ENCODE measurements around the gene RPS6KA4.

Gene RPS6KA4

DNA sequence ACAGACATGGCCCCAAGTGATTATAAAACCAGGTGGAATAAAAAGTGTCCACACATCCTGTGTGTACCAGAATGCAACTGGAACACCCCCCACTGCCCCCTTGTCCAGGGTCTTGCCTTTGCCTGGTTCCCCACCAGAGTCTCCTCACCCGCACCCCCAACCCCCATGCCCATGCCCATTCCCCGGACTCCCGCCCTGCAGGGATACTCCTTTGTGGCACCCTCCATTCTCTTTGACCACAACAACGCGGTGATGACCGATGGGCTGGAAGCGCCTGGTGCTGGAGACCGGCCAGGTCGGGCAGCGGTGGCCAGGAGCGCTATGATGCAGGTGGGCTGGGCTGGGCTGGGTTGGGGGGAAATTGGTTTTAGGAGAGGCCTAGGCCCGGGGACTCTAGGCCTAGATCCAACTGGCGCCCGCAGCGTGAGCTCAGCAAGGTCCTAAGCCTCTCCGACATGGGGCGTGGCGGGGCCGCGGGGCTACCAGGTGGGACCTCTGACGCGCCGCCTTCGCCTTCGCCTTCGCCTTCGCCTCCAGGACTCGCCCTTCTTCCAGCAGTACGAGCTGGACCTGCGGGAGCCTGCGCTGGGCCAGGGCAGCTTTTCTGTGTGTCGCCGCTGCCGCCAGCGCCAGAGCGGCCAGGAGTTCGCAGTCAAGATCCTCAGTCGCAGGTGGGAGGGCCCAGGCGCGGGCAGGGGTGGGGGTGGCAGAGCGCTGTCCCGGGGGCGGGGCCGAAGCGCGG, 9.1 kb downstream of the RPS6KA4 start:
- DNase-seq (ENCODE audit: low read depth) = no peak

DNA sequence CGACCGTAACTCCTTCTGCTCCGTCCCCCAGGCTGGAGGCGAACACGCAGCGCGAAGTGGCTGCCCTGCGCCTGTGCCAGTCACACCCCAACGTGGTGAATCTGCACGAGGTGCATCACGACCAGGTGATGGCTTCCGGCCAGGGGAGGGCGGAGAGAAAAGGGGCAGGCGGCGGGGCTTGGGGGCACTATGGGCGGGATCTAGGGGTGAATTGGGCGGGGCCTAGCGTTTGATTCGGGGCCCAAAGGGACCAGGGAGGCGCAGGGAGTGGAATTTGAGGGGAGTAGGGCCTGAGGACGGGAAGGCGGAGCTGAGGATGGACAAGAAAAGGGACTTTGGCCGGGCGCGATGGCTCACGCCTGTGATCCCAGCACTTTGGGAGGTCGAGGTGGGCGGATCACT, 9.7 kb downstream of the RPS6KA4 start:
- DNase-seq (ENCODE audit: low read depth) = no peak

DNA sequence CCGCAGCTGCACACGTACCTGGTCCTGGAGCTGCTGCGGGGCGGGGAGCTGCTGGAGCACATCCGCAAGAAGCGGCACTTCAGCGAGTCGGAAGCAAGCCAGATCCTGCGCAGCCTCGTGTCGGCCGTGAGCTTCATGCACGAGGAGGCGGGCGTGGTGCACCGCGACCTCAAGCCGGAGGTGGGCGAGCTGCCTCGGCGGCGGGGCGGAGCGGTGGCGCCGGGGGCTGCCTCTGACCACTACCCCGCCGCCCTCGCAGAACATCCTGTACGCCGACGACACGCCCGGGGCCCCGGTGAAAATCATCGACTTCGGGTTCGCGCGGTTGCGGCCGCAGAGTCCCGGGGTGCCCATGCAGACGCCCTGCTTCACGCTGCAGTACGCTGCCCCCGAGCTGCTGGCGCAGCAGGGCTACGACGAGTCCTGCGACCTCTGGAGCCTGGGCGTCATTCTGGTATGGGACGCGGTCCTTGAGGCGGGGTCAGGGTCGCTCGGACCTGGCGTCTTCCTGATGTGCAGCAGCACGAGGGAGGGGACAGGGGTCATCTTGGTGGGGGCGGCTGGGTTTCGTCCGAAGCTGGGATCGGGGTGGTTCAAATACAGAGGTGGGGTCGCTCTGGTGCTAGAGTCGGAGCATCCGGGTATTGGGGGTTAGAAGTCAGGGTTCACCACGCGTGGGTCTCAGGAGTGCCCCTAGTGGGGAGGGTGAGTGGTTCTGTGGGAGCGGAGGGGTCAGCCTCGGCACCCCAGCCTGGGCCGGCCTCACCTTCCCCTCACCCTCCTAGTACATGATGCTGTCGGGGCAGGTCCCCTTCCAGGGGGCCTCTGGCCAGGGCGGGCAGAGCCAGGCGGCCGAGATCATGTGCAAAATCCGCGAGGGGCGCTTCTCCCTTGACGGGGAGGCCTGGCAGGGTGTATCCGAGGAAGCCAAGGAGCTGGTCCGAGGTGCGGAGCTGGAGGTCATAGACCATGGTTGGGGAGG, 10.8 kb downstream of the RPS6KA4 start:
- DNase-seq (ENCODE audit: low read depth) = no peak

DNA sequence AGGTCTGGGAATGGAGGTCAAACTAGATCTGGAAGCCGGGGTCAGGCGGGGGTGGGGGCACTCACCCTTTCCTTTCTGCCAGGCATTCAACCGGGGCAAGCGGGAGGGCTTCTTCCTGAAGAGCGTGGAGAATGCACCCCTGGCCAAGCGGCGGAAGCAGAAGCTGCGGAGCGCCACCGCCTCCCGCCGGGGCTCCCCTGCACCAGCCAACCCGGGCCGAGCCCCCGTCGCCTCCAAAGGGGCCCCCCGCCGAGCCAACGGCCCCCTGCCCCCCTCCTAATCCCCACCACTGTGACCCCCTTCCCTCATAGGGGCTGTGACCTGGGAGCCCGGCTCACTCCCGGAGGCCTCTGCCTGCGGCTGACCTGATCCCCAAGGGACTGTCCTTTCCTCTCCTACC, 12.2 kb downstream of the RPS6KA4 start:
- DNase-seq (ENCODE audit: low read depth) = no peak

DNA sequence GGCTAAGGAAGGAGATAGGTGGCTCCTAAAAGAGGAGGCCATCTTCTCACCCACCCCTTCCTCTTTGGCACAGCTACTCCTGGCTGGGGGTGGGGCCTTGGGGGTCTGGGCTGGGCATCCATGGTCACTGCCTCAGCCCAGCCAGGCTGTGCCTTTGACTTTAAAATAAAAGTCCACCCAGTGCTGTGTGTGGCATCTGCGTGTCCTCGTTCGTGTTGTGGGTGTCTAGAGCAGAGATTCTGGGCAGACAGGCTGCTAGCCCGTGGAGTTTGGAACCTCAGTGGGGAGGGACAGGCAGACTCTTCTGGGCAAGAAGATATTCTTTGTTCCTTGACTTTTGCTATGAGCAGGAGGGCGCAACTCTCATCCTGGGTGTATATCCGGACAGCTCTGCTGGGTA, 13.1 kb downstream of the RPS6KA4 start:
- no peak for DNase-seq (ENCODE audit: low read depth)

DNA sequence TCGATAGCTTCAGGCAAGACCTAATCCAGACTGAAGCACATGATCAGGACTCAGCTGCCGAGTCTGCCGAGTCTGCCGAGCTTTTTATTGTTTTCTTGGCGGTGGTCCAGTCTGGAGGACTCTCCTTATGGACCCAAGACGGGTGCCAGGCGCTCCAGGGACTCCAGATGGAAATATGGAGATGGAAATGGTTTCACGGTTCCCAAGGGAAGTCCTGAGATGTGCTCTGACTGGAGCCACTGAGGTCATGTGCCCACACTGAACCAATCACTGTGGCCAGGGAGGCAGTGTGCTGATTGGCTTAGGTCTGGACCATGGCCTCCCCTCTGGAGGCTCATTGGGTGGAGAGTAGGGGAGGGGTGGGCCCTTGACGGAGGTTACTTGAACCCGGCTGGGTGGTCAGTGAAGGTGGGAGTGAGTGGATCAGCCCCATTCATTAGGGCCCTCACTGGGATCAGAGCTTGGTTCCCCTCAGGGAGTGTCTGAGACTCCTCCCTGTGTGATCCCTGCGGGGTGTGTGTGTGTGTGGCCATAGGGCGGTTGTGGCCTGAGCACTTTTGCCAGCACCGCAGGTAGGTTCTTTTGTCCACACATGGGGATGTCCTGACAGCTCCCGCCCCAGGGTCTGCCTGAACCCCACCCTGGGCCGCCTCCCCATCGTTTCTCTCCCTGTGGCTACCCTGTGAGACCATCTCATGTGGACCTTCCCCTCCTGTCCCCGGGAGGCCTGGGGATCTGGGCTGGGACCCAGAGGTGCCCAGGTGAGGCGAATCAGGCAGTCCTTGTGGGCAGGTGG, 14.0 kb downstream of the RPS6KA4 start:
- DNase-seq (ENCODE audit: low read depth) = no peak

DNA sequence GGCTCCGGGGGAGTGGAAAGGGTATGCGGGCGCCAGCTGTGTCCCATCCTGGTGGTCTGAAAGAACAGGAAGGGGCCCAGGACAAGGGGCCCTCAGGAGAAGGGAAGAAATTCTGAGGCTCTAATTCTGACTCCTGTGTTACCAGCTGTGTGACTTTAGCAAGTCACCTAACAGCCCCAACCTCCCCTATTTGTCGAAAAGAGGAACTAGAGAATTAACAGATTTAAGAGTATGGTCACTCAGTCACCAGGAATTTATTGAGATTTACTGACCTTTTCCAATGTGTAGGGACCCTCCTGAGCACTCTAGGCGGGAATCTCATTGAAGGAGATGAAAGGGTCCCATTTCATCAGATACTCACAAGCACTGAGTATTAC, 14.6 kb downstream of the RPS6KA4 start:
- DNase-seq (ENCODE audit: low read depth) = no peak

DNA sequence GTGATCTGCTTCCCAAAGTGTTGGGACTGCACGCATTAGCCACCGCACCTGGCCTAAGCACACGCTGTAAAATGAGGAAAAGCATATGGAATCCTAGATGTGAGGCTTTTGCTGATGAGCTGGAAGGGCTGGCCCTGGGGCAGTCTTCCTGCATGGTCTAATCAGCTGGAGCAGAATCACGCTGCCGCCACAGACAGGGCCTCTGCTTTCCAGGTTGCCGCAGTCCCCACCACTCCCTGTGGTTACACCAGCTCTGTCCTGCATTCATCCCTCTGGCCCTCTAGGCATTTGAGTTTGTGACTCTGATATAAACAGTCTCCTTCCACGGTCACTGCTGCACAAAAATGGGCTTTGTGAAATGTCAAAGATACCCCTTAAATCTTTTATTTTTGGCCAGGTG, 17.1 kb downstream of the RPS6KA4 start:
- DNase-seq (ENCODE audit: low read depth) = no peak

DNA sequence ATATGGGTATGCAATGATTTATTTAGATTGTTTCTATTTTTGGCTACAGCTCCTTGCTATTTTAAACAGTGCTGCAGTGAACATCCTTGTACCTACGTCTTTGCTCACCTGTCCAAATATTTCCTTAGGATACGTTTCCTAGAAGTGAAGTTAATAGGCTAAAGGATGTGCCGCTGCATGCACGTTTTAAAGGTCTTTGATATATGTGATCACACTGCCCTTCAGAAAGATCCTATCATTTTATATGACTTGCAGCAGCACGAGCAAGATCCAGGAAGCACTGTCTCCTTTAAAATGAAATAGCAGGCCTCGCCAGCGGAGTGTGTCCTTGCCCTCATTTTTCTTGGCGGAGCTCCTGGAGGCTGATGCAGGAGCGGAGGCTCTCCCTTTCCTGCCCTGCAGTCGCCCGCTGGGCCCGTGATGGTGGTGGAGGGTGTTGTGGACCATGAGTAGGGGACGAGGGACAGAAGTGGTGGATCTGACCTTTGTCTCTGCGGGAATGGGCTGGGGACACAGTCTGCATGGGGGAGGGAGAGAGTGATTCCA, 19.4 kb downstream of the RPS6KA4 start:
- no peak for DNase-seq (ENCODE audit: low read depth)

DNA sequence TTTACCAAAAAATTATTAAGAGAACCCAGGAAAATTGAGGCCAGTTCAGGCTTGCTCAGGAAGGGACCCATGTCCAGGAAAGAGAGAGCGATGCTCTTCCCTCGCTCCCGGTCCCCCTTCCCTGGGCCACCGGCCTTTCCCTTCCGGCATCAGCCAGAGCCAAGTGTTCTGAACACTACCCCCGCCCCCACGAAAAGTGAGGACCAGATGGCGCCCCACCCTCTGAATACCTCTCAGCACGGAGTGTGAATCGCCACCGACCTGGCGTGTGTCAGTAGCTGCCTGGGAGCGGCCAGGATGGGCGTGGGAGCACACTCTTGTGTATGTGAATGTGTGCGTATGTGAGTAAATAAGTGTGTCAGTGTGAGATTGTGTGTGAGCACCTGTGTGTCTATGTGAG, 20.2 kb downstream of the RPS6KA4 start:
- no peak for DNase-seq (ENCODE audit: low read depth)

DNA sequence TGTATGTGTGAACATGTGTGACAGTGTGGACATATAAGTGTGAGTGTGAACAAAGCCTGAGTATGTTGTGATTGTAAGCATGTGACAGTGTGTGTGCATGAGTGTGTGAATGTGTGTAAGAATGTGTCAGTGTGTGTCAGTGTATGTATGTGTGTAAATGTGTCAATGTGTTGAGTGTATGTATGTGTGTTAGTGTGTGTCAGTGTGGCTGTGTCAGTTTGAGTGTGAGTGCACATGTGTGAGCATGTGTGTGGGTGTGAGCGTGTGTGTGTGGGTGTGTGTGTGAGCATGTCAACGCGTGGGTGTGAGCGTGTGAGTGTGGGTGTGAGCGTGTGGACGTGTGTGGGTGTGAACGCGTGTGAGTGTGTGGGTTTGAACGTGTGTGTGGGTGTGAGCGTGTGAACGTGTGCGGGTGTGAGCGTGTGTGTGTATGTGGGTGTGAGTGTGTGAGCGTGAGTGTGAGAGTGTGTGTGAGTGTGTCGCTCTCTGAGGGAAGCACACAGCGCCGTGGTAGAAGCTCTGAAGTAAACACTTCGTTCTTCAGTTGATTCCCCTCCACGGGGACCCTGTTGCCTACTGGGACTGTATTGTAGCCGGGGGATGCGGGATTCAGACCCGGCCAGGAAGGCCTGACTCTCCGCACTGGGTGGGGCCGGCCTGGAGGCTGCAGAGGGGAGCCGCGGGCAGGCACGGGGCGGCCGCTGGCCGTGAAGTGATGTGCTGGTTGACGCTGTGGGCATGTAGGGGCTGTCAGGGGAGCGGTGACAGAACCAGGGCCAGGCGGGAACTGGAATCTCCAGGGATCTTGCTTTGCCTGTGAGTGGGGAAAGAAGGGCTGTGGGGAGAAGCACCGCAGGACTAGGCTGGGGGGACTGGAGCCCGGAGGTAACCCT, 21.1 kb downstream of the RPS6KA4 start:
- no peak for DNase-seq (ENCODE audit: low read depth)

DNA sequence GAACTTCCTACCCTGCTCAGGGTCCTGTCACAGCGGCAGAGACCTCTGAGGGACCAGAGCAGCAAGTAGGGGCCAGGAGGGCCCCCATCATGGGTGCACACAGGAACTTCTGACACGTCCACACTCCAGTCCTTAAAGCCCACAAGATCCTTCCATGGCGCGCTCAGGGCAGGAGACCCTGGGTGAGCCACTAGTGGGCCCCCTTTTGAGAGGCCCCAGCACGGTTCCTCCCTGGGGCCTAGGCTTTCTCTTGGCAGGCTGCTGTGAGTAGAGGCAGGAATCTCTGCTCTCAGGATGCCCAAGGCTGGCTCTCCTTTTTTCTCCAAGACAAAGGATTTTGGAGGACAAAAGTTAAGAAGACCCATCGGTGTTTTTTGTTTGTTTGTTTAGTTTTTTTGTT, 22.4 kb downstream of the RPS6KA4 start:
- DNase-seq (ENCODE audit: low read depth) = no peak

DNA sequence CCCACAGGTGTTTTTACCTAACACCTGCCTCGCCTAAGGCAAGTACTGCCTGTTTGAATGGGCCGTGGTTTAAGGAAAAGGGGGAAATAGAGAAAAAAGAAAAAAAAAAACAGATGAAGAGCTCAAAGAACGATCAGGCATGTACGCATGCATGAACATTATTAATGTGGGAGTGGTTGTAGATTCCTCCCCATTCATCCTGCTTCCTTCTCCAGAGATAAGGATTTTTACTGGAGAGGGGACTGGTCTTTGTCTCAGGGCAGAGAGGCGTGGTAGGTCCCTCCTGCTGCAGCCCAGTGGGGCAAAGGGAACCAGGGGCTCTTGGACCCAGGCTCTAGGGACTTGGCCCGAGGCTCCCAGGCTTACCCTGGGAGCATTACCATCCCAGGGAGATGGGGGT, 23.1 kb downstream of the RPS6KA4 start:
- no peak for DNase-seq (ENCODE audit: low read depth)

DNA sequence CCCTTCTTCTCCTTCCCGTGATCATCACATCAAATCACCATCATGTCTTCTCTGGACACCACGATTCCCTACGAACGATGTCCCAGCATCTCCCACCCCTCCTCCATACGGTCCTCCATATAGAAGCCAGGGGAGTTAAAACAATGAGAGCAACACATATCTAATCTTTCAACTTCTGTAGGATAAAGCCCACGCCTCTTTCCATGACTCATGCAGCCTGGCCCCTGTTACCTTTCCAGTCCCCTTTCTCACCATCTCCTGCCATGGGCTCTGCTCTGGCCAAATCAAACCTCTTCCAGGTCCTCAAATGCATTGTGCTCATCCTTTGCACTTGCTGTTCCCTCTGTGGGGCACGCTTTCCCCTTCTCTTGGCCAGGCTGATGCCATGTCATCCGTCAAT, 23.6 kb downstream of the RPS6KA4 start:
- DNase-seq (ENCODE audit: low read depth) = no peak

DNA sequence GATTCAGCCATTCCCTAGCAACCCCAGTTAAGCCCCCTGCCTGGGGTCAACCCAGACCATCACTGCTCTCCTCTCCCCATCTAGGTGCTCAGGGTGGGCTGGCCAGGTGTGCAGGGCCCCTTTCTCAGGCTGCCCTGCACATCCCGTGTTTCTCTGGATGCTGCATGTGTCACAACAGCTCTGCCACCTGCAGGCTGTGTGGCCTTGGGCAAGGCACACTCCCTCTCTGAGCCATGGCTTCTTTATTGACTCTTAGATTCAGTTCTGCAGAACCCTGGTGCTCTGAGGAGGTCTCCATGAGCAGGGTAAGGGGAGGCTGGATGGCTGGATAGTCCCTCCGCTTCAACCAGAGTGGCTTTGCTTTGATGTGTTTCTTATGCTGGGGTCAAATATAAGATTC, 24.6 kb downstream of the RPS6KA4 start:
- DNase-seq (ENCODE audit: low read depth) = no peak

DNA sequence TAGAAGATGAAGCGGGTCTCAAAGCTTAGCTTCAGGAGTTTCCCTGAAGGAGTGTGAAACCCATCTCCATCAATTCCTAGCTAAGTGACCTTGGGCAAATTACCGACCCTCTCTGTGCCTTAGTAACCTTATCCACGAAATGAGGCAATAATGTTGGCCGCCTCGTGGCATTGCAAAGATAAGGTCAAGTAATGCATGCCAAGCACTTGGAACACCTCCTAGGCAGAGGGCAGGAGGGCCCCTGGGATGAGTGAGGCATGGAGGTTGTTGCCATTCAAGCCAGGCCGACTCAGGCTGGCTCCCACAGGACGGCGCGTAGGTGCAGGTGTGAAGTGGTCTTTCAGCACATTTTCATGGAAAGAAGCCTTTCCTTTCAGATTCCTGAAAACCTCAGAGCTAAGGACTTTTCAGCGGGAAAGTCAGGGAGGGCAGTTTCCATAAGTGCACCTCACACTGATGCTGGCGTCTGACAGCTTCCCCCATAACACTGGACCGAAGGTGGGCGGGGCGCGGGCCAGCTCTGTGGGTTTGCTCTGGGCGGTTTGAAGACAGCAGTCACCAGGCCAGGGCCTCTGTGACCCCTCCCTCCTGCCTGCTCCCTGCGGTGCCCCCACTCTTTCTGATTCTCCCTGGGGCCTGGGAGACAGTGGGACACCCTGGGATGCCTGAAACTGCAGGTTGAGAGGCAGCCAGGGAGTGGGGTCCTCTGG, 25.2 kb downstream of the RPS6KA4 start:
- no peak for DNase-seq (ENCODE audit: low read depth)

DNA sequence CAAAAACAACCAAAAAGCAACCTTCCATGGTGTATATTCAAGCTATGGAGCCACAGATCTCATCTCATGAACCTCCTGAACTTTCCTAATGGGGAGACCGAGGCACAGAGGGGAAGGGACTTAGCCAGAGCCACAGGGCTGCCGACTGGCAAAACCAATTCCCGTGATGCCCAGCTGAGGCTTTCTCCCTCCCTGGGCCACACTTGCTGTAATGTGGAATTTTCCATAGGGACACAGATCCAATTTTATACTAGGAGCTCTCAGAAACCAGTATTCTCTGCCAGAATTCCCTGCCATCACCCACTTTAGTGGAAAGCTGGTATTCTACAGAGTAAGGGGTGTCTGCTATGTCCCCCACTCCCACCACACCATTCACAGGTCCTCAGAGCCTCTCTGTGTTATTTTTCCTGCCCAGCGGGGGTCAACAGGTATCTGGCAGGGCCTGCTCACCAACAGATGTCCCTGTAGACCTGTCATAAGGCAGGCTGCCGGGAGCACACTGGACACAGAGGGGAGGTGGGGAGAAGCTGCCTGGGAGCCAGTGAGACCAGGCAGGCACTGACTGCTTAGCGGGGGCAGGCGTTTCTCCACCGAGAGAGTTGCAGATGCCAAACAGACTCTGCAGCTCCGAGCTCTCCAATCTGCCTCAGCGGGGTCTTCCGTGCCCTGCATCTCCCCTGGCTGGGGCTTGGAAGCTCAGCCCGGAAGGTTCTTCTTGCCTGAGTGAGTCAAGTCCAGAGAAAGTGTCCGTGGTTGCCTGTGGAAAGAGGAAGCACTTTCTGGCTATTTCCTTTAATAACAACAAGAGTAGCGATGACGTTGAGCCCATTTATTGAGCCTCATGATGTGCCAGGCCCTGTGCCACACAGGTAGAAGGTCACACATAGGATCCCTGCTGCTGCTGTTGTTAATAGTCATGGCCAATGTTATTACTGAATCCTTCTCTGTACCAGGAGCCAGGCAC, 26.3 kb downstream of the RPS6KA4 start:
- DNase-seq (ENCODE audit: low read depth) = no peak

DNA sequence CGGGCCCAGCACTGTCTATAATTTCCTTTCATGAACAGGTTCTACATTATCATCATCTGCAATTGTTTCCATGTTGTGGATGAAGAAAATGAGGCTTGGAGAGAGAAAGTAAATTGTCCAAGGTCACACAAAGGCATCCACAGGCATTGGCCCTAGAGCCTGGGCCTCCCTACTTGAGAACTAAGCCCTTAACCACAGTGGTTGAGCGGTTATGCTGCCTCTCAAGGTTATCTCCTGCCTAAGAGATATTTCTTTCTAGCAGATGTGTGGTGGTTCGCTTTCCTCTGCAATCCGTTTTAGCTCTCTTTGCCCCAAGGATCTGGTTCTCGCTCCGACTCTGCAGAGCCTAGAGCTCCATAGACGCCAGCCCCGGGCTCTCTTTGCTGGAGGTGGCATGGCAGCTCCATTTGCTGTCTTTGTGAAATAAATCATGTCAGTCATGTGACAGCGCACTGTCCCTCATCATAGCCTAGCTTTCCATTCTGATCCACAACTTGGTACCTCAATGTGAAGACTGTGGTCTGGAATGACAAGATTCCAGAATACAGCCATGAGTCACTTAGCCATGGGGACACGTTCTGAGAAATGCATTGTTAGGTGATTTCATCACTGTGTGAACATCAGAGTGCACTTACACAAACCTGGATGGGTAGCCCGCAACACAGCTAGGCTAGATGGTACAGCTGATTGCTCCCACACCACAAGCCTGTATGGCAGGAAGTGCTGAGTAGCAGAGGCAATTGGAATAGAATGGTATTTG, 27.2 kb downstream of the RPS6KA4 start:
- DNase-seq (ENCODE audit: low read depth) = no peak

DNA sequence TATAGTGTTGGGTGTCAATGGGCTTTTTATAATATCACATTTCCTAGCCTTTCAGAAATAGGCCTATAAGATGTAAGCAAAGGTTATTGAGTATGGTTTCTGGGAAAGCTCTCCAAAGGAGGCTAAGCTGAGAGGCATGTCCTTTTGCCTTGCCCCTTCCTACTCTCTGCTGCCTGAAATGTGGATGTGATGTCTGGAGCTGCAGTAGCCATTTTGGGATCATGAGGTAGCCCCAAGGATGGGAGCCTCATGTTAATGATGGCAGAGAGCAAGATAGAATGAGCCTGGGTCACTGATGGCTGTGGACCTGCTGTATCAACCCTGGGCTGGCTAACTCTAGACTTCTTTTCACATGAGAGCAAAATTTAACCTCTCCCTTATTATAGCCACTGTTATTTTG, 29.0 kb downstream of the RPS6KA4 start:
- no peak for DNase-seq (ENCODE audit: low read depth)
